GM19351 (cell line): ENCODE results near the gene MZT2A.
A peak's percentile ranks its signal among the peaks of the same experiment; 100 is the strongest.
"Not testable (repeated sequence)": the region's sequence is repeated elsewhere in the genome, so short reads cannot be mapped to it uniquely, and the experiment has no call there.

Experiments used
- ATAC-seq: cut with Tn5 transposase; IDR thresholded peaks from one replicate; pipeline ENCODE4 v1.9.1; 2021; ENCODE audit warnings: mild to moderate bottlenecking, moderate library complexity; ENCODE audit not compliant: unreplicated experiment

The MZT2A gene

GRCh38 chr2:131492015-131492417 lies at the start of gene MZT2A:
TSS of gene MZT2A (minus strand) at chr2:131492397. CDS start at chr2:131492376, 21 bp downstream.
- peak; percentile 14 for ATAC-seq

GRCh38 chr2:131538856-131539255 lies 46.7 kb upstream of the MZT2A start:
- not testable (repeated sequence) for ATAC-seq

GRCh38 chr2:131536841-131537240 lies 44.6 kb upstream of the MZT2A start:
- not testable (repeated sequence) for ATAC-seq

GRCh38 chr2:131535951-131536826 lies 44.0 kb upstream of the MZT2A start:
- not testable (repeated sequence) for ATAC-seq

GRCh38 chr2:131535526-131535925 lies 43.3 kb upstream of the MZT2A start:
- no peak for ATAC-seq

- ATAC-seq: not testable (repeated sequence)
Measured at GRCh38 chr2:131534965-131535364, 42.8 kb upstream of the MZT2A start.

- not testable (repeated sequence) for ATAC-seq
Measured at GRCh38 chr2:131534317-131534672, 42.1 kb upstream of the MZT2A start.

GRCh38 chr2:131533609-131534316 lies 41.6 kb upstream of the MZT2A start:
- not testable (repeated sequence) for ATAC-seq

- not testable (repeated sequence) for ATAC-seq
Measured at GRCh38 chr2:131532723-131533608, 40.8 kb upstream of the MZT2A start.

- not testable (repeated sequence) for ATAC-seq
Measured at GRCh38 chr2:131531547-131532185, 39.5 kb upstream of the MZT2A start.

- ATAC-seq: not testable (repeated sequence)
Measured at GRCh38 chr2:131530626-131531344, 38.6 kb upstream of the MZT2A start.

- peak; percentile 4 for ATAC-seq
Measured at GRCh38 chr2:131529864-131530445, 37.8 kb upstream of the MZT2A start.

- peak; percentile 72 for ATAC-seq
Measured at GRCh38 chr2:131528981-131529863, 37.0 kb upstream of the MZT2A start.

- peak; percentile 71 for ATAC-seq
Measured at GRCh38 chr2:131527131-131528001, 35.2 kb upstream of the MZT2A start, which contains the start of gene CCDC74A. TSS of gene CCDC74A (plus strand) at chr2:131527888. CDS start at chr2:131527971, 83 bp downstream.

- ATAC-seq: not testable (repeated sequence)
Measured at GRCh38 chr2:131525256-131525655, 33.1 kb upstream of the MZT2A start.

GRCh38 chr2:131521961-131522781 lies 30.0 kb upstream of the MZT2A start:
- no peak for ATAC-seq
